Stimulated activated CD4-positive, alpha-beta T cell treated with anti-CD3 and anti-CD28 coated beads, Interleukin-15, amount 100 ng/mL, for 24 hours (primary cell): Measurements from ENCODE around the gene SCIMP.
"Not testable (repeated sequence)": the region's sequence is repeated elsewhere in the genome, so short reads cannot be mapped to it uniquely, and the experiment has no call there.

Source experiments
- DNase-seq: peaks from one replicate; pipeline ENCODE4 v3.0.0-alpha.2; 2020

SCIMP gene

GRCh38 chr17:5234645-5235576 is at the start of gene SCIMP:
SCIMP (minus strand) TSS chr17:5234860; CDS start chr17:5234755, 105 bp downstream.
- DNase-seq, result no peak

GRCh38 chr17:5283571-5284315 is 49.1 kb upstream of the SCIMP start:
- no peak for DNase-seq

GRCh38 chr17:5282642-5283217 is 48.1 kb upstream of the SCIMP start:
- peak; percentile 62 for DNase-seq

GRCh38 chr17:5281814-5282641 is 47.4 kb upstream of the SCIMP start, which contains the start of gene RABEP1:
RABEP1 (plus strand) TSS chr17:5282284; CDS start chr17:5282487, 203 bp downstream.
- DNase-seq, result peak; percentile 95

GRCh38 chr17:5272322-5272721 is 37.7 kb upstream of the SCIMP start:
- DNase-seq, result peak; percentile 59

GRCh38 chr17:5269241-5269960 is 34.7 kb upstream of the SCIMP start:
- no peak for DNase-seq

- DNase-seq, result no peak
Measured at GRCh38 chr17:5264893-5265292, 30.2 kb upstream of the SCIMP start.

GRCh38 chr17:5263441-5263840 is 28.8 kb upstream of the SCIMP start:
- no peak for DNase-seq

GRCh38 chr17:5262416-5262991 is 27.8 kb upstream of the SCIMP start:
- no peak for DNase-seq

GRCh38 chr17:5260542-5260941 is 25.9 kb upstream of the SCIMP start:
- no peak for DNase-seq

- no peak for DNase-seq
Measured at GRCh38 chr17:5257124-5257523, 22.5 kb upstream of the SCIMP start.

- DNase-seq, result no peak
Measured at GRCh38 chr17:5254903-5255521, 20.4 kb upstream of the SCIMP start.

- DNase-seq, result no peak
Measured at GRCh38 chr17:5254414-5254813, 19.8 kb upstream of the SCIMP start.

GRCh38 chr17:5249615-5250014 is 15.0 kb upstream of the SCIMP start:
- DNase-seq, result peak; percentile 71

GRCh38 chr17:5248821-5249479 is 14.3 kb upstream of the SCIMP start:
- no peak for DNase-seq

- DNase-seq, result no peak
Measured at GRCh38 chr17:5247621-5248020, 13.0 kb upstream of the SCIMP start.

- peak; percentile 9 for DNase-seq
Measured at GRCh38 chr17:5241861-5242671, 7.4 kb upstream of the SCIMP start.

- DNase-seq, result not testable (repeated sequence)
Measured at GRCh38 chr17:5239769-5240168, 5.1 kb upstream of the SCIMP start.

- no peak for DNase-seq
Measured at GRCh38 chr17:5238333-5238732, 3.7 kb upstream of the SCIMP start.
